ENCODE results near the gene TOX3. TPM values are rescaled to one million over a fixed set of nuclear protein-coding genes. Genes with fewer than 3 reads are reported as not detected.
A peak's percentile ranks its signal among the peaks of the same experiment; 100 is the strongest.

TOX3 gene
- total and polyA plus RNA-seq, 2 experiments from 2014 or later: 9.8 to 15.6 TPM

DNA sequence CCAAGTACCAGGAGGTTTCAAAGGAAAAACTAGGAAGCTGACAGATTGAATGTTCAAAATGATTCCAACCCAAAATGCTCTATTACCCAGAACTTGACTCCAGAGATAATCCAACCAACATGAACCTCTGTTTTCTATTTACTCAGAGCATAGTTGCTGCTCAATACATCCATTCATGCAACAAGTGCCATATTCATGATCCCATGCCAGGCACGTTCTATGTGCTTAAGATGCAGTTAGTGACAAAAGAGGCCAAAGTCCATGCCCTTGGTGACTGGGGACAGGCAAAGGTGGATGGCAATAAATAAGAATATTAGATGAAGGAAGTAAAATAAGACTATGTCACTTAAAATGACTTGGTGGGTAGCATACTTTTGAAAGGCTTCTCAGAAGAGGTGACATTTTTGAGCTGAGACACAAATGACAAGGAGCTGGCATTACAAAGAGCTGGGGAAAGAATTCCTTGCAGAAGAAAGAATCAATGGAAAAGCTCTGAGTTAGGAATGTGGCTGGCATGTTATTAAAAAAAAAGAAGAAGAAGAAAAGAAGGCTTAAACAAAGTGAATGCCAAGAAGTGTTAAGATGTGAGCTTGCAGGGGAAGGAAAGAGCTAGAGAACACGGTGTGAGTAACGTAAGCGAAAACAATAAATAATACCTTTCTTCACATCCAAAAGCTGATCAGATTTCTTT is 34.5 kb downstream of the TOX3 start (continued):
- TF ChIP-seq, protein P1, sequence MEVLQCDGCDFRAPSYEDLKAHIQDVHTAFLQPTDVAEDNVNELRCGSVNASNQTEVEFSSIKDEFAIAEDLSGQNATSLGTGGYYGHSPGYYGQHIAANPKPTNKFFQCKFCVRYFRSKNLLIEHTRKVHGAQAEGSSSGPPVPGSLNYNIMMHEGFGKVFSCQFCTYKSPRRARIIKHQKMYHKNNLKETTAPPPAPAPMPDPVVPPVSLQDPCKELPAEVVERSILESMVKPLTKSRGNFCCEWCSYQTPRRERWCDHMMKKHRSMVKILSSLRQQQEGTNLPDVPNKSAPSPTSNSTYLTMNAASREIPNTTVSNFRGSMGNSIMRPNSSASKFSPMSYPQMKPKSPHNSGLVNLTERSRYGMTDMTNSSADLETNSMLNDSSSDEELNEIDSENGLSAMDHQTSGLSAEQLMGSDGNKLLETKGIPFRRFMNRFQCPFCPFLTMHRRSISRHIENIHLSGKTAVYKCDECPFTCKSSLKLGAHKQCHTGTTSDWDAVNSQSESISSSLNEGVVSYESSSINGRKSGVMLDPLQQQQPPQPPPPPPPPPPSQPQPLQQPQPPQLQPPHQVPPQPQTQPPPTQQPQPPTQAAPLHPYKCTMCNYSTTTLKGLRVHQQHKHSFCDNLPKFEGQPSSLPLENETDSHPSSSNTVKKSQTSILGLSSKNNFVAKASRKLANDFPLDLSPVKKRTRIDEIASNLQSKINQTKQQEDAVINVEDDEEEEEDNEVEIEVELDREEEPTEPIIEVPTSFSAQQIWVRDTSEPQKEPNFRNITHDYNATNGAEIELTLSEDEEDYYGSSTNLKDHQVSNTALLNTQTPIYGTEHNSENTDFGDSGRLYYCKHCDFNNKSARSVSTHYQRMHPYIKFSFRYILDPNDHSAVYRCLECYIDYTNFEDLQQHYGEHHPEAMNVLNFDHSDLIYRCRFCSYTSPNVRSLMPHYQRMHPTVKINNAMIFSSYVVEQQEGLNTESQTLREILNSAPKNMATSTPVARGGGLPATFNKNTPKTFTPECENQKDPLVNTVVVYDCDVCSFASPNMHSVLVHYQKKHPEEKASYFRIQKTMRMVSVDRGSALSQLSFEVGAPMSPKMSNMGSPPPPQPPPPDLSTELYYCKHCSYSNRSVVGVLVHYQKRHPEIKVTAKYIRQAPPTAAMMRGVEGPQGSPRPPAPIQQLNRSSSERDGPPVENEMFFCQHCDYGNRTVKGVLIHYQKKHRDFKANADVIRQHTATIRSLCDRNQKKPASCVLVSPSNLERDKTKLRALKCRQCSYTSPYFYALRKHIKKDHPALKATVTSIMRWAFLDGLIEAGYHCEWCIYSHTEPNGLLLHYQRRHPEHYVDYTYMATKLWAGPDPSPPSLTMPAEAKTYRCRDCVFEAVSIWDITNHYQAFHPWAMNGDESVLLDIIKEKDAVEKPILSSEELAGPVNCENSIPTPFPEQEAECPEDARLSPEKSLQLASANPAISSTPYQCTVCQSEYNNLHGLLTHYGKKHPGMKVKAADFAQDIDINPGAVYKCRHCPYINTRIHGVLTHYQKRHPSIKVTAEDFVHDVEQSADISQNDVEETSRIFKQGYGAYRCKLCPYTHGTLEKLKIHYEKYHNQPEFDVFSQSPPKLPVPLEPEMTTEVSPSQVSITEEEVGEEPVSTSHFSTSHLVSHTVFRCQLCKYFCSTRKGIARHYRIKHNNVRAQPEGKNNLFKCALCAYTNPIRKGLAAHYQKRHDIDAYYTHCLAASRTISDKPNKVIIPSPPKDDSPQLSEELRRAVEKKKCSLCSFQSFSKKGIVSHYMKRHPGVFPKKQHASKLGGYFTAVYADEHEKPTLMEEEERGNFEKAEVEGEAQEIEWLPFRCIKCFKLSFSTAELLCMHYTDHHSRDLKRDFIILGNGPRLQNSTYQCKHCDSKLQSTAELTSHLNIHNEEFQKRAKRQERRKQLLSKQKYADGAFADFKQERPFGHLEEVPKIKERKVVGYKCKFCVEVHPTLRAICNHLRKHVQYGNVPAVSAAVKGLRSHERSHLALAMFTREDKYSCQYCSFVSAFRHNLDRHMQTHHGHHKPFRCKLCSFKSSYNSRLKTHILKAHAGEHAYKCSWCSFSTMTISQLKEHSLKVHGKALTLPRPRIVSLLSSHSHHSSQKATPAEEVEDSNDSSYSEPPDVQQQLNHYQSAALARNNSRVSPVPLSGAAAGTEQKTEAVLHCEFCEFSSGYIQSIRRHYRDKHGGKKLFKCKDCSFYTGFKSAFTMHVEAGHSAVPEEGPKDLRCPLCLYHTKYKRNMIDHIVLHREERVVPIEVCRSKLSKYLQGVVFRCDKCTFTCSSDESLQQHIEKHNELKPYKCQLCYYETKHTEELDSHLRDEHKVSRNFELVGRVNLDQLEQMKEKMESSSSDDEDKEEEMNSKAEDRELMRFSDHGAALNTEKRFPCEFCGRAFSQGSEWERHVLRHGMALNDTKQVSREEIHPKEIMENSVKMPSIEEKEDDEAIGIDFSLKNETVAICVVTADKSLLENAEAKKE (CRISPR knock-in tag; IDR thresholded peaks at IDR 0.05): no peak
- TF ChIP-seq, protein P2, sequence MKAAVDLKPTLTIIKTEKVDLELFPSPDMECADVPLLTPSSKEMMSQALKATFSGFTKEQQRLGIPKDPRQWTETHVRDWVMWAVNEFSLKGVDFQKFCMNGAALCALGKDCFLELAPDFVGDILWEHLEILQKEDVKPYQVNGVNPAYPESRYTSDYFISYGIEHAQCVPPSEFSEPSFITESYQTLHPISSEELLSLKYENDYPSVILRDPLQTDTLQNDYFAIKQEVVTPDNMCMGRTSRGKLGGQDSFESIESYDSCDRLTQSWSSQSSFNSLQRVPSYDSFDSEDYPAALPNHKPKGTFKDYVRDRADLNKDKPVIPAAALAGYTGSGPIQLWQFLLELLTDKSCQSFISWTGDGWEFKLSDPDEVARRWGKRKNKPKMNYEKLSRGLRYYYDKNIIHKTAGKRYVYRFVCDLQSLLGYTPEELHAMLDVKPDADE (IDR thresholded peaks at IDR 0.05): no peak
- TF ChIP-seq STAT1 (IDR thresholded peaks at IDR 0.05; ENCODE audit: unreplicated experiment) (no peak), EZH2 (IDR thresholded peaks at IDR 0.05; ENCODE audit: low read depth, unreplicated experiment) (no peak)

GRCh38 chr16:52501746-52502145 is 45.2 kb downstream of the TOX3 start:
- H3K9me3 Mint-ChIP-seq: no peaks in the 10 kb centered on the region
- ATAC-seq (peak; percentile 43; the same call in 2 of the 3 replicates), DNase-seq (ENCODE audit: low spot score) (no peak)
- 0 out of 2 replicates have a peak, but pooled peaks cover 6% of the 10 kb centered on the region for H4K20me1 ChIP-seq (replicated peaks; ENCODE audit: insufficient read depth)
- H3K36me3 ChIP-seq (ENCODE audit: insufficient read depth): no peaks in the 10 kb centered on the region
- 0 out of 2 replicates have a peak, but pooled peaks cover 1% of the 10 kb centered on the region for H3K9me2 ChIP-seq (ENCODE audit: insufficient read depth)
- peaks cover 3% of the 10 kb centered on the region; the same call in 1 of the 3 replicates for H3K36me3 Mint-ChIP-seq (ENCODE audit: low read depth)
- H2AFZ ChIP-seq: no peak overlapping the region
- no peaks in the 10 kb centered on the region for H3F3A ChIP-seq (replicated peaks; ENCODE audit: low read depth)
- no peak overlapping the region for H3K27ac ChIP-seq (ENCODE audit: low read depth)
- peaks cover 36% of the 10 kb centered on the region for H3K4me1 ChIP-seq (ENCODE audit: insufficient read depth)
- H3K27me3 Mint-ChIP-seq (ENCODE audit: insufficient read depth, low read depth, poor library complexity): no peaks in the 10 kb centered on the region
- peaks cover 38% of the 10 kb centered on the region for H3K4me1 Mint-ChIP-seq
- no peak overlapping the region for H3K4me3 ChIP-seq
- peaks cover 65% of the 10 kb centered on the region for H3K79me2 ChIP-seq (replicated peaks; ENCODE audit: insufficient read depth)
- H3K27ac Mint-ChIP-seq: no peak overlapping the region
- H3K4me2 ChIP-seq: no peak overlapping the region
- no peaks in the 10 kb centered on the region for H3K27me3 ChIP-seq (ENCODE audit: insufficient read depth)
- H3K4me3 Mint-ChIP-seq: no peak overlapping the region
- TF ChIP-seq, protein P1 (CRISPR knock-in tag; IDR thresholded peaks at IDR 0.05): no peak
- no peak for TF ChIP-seq POLR2AphosphoS5 (IDR thresholded peaks at IDR 0.05; ENCODE audit: low read depth)
- TF ChIP-seq CREB1 (CRISPR knock-in tag; IDR thresholded peaks at IDR 0.05; ENCODE audit: low read depth): no peak
